ENCODE results near the gene ROM1.

Gene ROM1

DNA sequence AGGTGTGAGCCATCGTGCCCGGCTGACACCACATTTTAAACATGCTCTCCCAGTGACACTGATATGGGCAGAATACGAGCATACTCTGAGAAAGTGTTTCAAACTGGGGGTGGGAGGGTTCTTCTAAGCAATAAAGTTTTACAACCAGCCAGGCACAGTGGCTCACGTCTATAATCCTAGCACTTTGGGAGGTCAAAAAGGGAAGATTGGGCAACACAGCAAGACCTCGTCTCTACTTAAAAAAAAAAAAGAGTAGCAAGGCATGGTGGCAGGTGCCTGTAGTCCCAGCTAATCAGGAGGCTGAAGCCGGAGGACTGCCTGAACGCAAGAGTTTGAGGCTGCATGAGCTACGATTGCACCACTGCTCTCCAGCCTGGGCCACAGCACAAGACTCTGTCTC is 31.2 kb downstream of the ROM1 start:
- no peak for TF ChIP-seq CTCF (IDR thresholded peaks at IDR 0.05)
- Histone ChIP-seq H3K27ac (no peak overlapping the region), H3K36me3 (peaks cover 21% of the 10 kb centered on the region), H3K27me3 (no peaks in the 10 kb centered on the region), H3K9me3 (no peaks in the 10 kb centered on the region), H3K4me1 (ENCODE audit: control insufficient read depth in 1 of 2, insufficient read depth in 1 of 2, low read depth in 1 of 2, low read length in 1 of 2) (peaks cover 14 to 16% of the 10 kb centered on the region in 2 experiments), H3K4me3 (ENCODE audit: low read depth in 1 of 2, low read length in 1 of 2) (no peak overlapping the region)

DNA sequence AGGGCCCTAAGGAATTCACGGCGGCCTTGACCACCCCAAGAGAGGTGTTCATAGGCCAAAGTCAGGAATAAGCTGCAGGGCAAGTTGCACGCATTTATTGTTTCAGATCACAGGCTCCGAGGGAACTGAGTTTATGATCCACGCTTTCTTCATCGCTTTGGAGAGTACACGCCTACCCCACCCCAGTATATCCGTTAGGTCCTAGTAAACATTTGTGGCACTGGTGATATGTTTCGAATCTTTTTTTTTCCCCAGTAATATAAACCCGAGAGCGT is 32.6 kb downstream of the ROM1 start:
- peak overlapping the region; percentile 77 for H3K27ac ChIP-seq
- peaks cover 14 to 16% of the 10 kb centered on the region in 2 experiments for H3K4me1 ChIP-seq (ENCODE audit: control insufficient read depth in 1 of 2, insufficient read depth in 1 of 2, low read depth in 1 of 2, low read length in 1 of 2)
- H3K4me3 ChIP-seq (ENCODE audit: low read depth in 1 of 2, low read length in 1 of 2), result peak overlapping the region; percentile 81 to 88
- TF ChIP-seq CTCF (IDR thresholded peaks at IDR 0.05), result no peak
- peaks cover 26% of the 10 kb centered on the region for H3K36me3 ChIP-seq
- no peaks in the 10 kb centered on the region for H3K27me3 ChIP-seq
- no peaks in the 10 kb centered on the region for H3K9me3 ChIP-seq

DNA sequence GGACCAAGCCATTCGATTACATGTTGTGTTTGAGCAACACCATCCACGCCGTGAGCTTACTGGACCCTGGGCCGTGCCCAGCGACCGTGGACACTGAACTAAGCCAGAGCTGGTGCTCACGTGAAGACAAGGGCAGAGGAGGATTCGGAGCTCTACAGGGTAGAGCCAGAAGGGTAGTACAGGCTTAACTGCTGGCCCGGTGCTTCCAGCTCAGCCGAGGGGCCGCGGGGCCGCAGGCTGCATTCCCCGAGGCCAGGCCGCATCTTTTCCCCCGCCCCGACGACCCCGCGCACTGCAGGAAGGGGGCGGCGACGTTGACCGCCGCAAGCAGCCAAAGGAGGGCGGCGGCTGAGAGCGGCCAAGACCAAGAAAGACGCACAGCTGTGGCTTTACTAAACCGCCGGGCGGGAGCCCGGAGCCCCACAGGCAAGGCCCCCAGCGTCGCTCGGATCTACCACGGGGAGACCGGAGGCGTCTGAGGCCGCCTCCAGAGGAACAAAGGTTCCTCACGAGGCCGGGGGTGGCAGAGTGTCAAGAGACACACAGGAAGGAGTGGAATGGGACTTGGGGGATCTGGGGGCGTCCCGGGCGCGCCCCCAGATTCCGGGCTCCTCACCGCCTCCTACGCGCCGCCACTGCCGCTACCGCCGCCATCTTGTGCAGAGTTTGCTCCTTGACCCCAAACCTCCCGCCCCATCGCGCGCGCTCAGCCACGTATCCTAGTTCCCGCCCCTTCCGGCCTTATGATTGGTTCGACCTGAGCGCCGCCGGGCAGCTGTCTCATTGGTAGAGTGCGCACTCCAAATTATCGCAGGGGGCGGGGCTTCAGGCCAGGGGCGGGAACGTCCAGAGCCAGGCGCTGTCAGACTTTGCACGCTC is 33.1 kb downstream of the ROM1 start, which contains the start of gene GANAB:
TSS of gene GANAB (minus strand) at position 668 of the 879 bp plus-strand sequence. CDS start at position 654, 14 bp downstream.
- TF ChIP-seq CTCF (IDR thresholded peaks at IDR 0.05), result peak; percentile 46
- H3K27ac ChIP-seq, result peak within 1 kb of the TSS; percentile 77
- peak within 1 kb of the TSS; percentile 81 to 88 for H3K4me3 ChIP-seq (ENCODE audit: low read depth in 1 of 2, low read length in 1 of 2)
- H3K27me3 ChIP-seq, result no peaks in the 10 kb centered on the region
- peaks cover 26% of the 10 kb centered on the region for H3K36me3 ChIP-seq
- H3K4me1 ChIP-seq (ENCODE audit: control insufficient read depth in 1 of 2, insufficient read depth in 1 of 2, low read depth in 1 of 2, low read length in 1 of 2), result peaks cover 14 to 16% of the 10 kb centered on the region in 2 experiments
- no peaks in the 10 kb centered on the region for H3K9me3 ChIP-seq

DNA sequence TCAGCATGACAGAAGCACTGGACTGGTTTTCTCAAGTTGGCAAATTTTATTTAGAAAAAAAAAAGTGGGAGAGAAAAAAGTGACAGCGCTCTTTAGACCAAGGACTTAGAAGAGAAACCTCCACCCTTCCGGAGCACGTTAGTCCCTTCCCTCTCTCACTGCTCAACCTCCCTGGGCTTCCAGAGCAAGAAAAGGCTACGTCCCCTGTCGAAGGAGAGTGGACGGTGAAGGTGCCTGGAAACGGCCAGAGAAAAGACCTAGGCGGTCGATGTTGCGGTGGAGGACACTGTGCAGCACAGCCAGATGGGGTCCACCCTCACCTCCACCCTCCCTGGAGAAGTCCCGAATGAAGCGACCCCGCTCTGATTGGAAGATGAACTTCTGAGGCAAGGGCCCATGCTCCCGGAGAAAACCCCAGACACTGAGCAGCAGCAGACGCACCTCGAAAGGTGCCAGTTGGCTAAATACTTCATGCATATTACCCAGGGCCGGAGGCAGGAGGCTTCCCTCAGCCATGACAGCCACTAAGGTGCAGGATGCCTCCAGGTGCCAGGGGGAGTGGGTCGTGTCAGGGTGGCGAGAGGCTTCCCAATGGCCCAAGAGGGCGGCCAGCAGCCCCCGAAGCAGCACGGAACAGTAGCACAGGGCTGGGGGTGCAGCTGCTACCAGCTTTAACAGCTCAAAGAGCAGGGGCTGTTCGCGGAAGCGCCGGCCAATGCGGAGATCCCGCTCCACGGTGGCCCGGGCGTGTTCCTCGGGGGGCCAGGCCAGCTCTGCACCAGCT is 34.0 kb downstream of the ROM1 start:
- no peak for TF ChIP-seq CTCF (IDR thresholded peaks at IDR 0.05)
- Histone ChIP-seq H3K4me3 (ENCODE audit: low read depth in 1 of 2, low read length in 1 of 2) (peak overlapping the region; percentile 81 to 88), H3K36me3 (peaks cover 26% of the 10 kb centered on the region), H3K27me3 (no peaks in the 10 kb centered on the region), H3K27ac (peak overlapping the region; percentile 77), H3K9me3 (no peaks in the 10 kb centered on the region), H3K4me1 (ENCODE audit: control insufficient read depth in 1 of 2, insufficient read depth in 1 of 2, low read depth in 1 of 2, low read length in 1 of 2) (peaks cover 14 to 20% of the 10 kb centered on the region in 2 experiments)

GRCh38 chr11:62647609-62648005 is 34.5 kb downstream of the ROM1 start:
- Histone ChIP-seq H3K27ac (peak overlapping the region; percentile 77), H3K27me3 (no peaks in the 10 kb centered on the region), H3K9me3 (no peaks in the 10 kb centered on the region), H3K4me1 (ENCODE audit: control insufficient read depth in 1 of 2, insufficient read depth in 1 of 2, low read depth in 1 of 2, low read length in 1 of 2) (peaks cover 19 to 26% of the 10 kb centered on the region in 2 experiments), H3K36me3 (peaks cover 24% of the 10 kb centered on the region), H3K4me3 (ENCODE audit: low read depth in 1 of 2, low read length in 1 of 2) (no peak overlapping the region)
- no peak for TF ChIP-seq CTCF (IDR thresholded peaks at IDR 0.05)
